HepG2 (cell line): Measurements from ENCODE around the gene IRF6. TPM values are rescaled to one million over a fixed set of nuclear protein-coding genes. Genes with fewer than 3 reads are reported as not detected.

ENCODE experiments used
- ATAD3A ChIP-seq: sonication (generic); formaldehyde crosslinking; IDR thresholded peaks from 2 replicates; pipeline ENCODE4 v1.4.0; 2020; ENCODE audit warnings: missing genetic modification reagents
- KAT2B ChIP-seq: fragments of 150-350 bp; IDR thresholded peaks from 2 replicates; pipeline ENCODE4 v1.6.1; 2014; ENCODE audit warnings: low read depth, low read length, borderline replicate concordance
- LRRFIP1 ChIP-seq: sonication (generic); formaldehyde crosslinking; conservative IDR thresholded peaks from 2 replicates; pipeline ENCODE4 v1.4.0; 2020; ENCODE audit warnings: missing genetic modification reagents
- MBD4 ChIP-seq: IDR thresholded peaks from 2 replicates; pipeline ENCODE4 v1.6.1; 2012; ENCODE audit warnings: low read length, inconsistent platforms, borderline replicate concordance
- SOX5 ChIP-seq: IDR thresholded peaks from 2 replicates; pipeline ENCODE4 v1.6.1; 2016; ENCODE audit warnings: borderline replicate concordance
- ZBED4 ChIP-seq: sonication (generic); formaldehyde crosslinking; IDR thresholded peaks from 2 replicates; pipeline ENCODE4 v1.4.0; 2020; ENCODE audit warnings: missing genetic modification reagents, borderline replicate concordance
- ZNF207 ChIP-seq: fragments of 450-650 bp; IDR thresholded peaks from 2 replicates; pipeline ENCODE4 v1.6.1; 2016; ENCODE audit warnings: antibody characterized with exemption, borderline replicate concordance
- ZNF230 ChIP-seq: sonication (generic); formaldehyde crosslinking; IDR thresholded peaks from 2 replicates; pipeline ENCODE4 v1.4.0; 2020; ENCODE audit warnings: mild to moderate bottlenecking, missing genetic modification reagents
- ZNF329 ChIP-seq: sonication (generic); formaldehyde crosslinking; IDR thresholded peaks from 2 replicates; pipeline ENCODE4 v1.9.0; 2021; ENCODE audit warnings: low read depth, mild to moderate bottlenecking, missing genetic modification reagents
- ZNF597 ChIP-seq: sonication (generic); formaldehyde crosslinking; IDR thresholded peaks from 2 replicates; pipeline ENCODE4 v1.5.0; 2020; ENCODE audit warnings: missing genetic modification reagents
- ZNF83 ChIP-seq: sonication (generic); formaldehyde crosslinking; IDR thresholded peaks from 2 replicates; pipeline ENCODE4 v1.4.0; 2020; ENCODE audit warnings: missing genetic modification reagents, mild to moderate bottlenecking, borderline replicate concordance
- ZNF850 ChIP-seq: sonication (generic); formaldehyde crosslinking; conservative IDR thresholded peaks from 2 replicates; pipeline ENCODE4 v1.9.0; 2021; ENCODE audit warnings: mild to moderate bottlenecking, missing genetic modification reagents
- polyA plus RNA-seq, 8 experiments: library from polyadenylated mRNA; depleted of rRNA in 3 of 8; stranded (reverse) in 7 of 8; unstranded in 1 of 8; fragments of >200 nt; fragmentation: Illumina TruSeq in 4 of 8; extraction: Trizol in 4 of 8; gene quantifications; 2 replicates each; pipeline versions ENCODE4 v1.2.1 to v1.2.3, GENCODE V29; 2011 to 2016; ENCODE audit warnings: low read depth in 4 of 8, missing spikeins in 1 of 8, mixed read lengths in 1 of 8; ENCODE audit not compliant: insufficient read depth in 1 of 8
- total RNA-seq, 5 experiments: library from RNA; depleted of rRNA; stranded (reverse); fragments of >200 nt; fragmentation: Illumina TruSeq; extraction: Trizol; gene quantifications; 2 replicates each; pipeline ENCODE4 v1.2.3, GENCODE V29; 2016; ENCODE audit warnings: low read depth in 1 of 5
- TF ChIP-seq, protein P1 (sequence below): sonication (generic); formaldehyde crosslinking; IDR thresholded peaks from one replicate; pipeline ENCODE4 v1.5.1; 2020; ENCODE audit warnings: mild to moderate bottlenecking, missing genetic modification reagents; ENCODE audit errors: not compliant biosample characterization

Gene IRF6
- total and polyA plus RNA-seq, 2 of the 13 experiments (the other 11 are each of a cell fraction or from before 2014, with no cell fraction given), result 0.02 TPM; not detected in 1

DNA sequence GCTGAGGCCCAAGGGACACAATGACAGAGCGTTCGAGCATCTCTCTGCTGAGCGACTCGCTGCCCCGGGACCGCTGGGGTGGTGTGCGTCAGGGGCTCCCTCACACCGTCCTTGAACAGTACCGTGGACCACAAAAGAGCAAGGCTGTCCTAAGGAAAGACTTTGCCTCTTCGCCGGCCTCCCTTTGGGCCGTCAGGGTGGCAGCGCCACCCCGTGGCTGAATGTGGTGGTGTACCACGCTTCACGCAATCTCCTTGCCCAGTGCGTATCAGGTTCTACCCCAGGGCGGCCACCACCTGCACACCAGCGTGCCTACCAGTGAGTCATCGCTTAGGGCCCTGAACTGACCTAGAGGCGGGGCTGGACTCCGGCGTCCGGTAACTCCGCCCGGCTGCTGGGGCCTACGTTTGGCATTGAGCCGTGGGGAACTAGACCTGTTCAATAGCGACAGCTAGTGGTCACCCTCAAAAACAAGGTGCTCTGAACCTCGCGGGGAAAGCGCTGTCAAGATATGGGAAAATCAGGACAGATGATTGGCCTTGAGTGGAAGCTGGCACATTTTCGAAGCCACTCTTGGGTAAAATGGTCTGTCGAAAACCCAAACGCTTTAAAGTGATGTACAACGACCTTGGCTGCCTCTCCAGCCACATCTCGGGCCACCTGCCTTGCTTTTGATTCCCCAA is 58.2 kb downstream of the IRF6 start (continued):
- TF ChIP-seq, protein P1, sequence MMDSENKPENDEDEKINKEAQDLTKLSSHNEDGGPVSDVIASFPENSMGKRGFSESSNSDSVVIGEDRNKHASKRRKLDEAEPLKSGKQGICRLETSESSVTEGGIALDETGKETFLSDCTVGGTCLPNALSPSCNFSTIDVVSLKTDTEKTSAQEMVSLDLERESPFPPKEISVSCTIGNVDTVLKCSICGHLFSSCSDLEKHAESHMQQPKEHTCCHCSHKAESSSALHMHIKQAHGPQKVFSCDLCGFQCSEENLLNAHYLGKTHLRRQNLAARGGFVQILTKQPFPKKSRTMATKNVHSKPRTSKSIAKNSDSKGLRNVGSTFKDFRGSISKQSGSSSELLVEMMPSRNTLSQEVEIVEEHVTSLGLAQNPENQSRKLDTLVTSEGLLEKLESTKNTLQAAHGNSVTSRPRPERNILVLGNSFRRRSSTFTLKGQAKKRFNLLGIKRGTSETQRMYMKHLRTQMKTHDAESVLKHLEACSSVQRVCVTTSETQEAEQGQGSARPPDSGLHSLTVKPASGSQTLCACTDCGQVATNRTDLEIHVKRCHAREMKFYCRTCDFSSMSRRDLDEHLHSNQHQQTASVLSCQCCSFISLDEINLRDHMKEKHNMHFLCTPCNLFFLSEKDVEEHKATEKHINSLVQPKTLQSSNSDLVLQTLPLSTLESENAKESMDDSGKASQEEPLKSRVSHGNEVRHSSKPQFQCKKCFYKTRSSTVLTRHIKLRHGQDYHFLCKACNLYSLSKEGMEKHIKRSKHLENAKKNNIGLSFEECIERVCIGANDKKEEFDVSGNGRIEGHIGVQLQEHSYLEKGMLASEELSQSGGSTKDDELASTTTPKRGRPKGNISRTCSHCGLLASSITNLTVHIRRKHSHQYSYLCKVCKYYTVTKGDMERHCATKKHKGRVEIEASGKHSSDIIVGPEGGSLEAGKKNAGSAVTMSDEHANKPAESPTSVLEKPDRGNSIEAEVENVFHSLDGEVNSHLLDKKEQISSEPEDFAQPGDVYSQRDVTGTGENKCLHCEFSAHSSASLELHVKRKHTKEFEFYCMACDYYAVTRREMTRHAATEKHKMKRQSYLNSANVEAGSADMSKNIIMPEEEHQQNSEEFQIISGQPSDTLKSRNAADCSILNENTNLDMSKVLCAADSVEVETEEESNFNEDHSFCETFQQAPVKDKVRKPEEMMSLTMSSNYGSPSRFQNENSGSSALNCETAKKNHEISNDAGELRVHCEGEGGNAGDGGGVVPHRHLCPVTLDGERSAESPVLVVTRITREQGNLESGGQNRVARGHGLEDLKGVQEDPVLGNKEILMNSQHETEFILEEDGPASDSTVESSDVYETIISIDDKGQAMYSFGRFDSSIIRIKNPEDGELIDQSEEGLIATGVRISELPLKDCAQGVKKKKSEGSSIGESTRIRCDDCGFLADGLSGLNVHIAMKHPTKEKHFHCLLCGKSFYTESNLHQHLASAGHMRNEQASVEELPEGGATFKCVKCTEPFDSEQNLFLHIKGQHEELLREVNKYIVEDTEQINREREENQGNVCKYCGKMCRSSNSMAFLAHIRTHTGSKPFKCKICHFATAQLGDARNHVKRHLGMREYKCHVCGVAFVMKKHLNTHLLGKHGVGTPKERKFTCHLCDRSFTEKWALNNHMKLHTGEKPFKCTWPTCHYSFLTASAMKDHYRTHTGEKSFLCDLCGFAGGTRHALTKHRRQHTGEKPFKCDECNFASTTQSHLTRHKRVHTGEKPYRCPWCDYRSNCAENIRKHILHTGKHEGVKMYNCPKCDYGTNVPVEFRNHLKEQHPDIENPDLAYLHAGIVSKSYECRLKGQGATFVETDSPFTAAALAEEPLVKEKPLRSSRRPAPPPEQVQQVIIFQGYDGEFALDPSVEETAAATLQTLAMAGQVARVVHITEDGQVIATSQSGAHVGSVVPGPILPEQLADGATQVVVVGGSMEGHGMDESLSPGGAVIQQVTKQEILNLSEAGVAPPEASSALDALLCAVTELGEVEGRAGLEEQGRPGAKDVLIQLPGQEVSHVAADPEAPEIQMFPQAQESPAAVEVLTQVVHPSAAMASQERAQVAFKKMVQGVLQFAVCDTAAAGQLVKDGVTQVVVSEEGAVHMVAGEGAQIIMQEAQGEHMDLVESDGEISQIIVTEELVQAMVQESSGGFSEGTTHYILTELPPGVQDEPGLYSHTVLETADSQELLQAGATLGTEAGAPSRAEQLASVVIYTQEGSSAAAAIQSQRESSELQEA, result no peak
- TF ChIP-seq SOX5 (CRISPR knock-in tag) (peak; percentile 50; the same call in 1 of the 2 replicates), MBD4 (no peak), ZNF850 (no peak), ZNF83 (CRISPR knock-in tag) (no peak), ZNF329 (CRISPR knock-in tag) (no peak), ZNF597 (CRISPR knock-in tag) (no peak), ZNF230 (0 out of 2 replicates have a peak, but pooled peaks have one; percentile 51), LRRFIP1 (no peak), ATAD3A (CRISPR knock-in tag) (no peak), ZNF207 (no peak), KAT2B (no peak), ZBED4 (CRISPR knock-in tag) (no peak)
